Smooth muscle cell (in vitro differentiated cells): Measurements from ENCODE around the gene RPL28. TPM values are rescaled to one million over a fixed set of nuclear protein-coding genes. Genes with fewer than 3 reads are reported as not detected.

Experiments used
- DNase-seq: peaks from one replicate; lab custom pipeline; 2025; ENCODE audit not compliant: unreplicated experiment; lab: John Stamatoyannopoulos, UW
- H2AFZ ChIP-seq: fragments of 200-600 bp; sonication (generic); 2 replicates; pipeline ENCODE4 v1.6.0; 2016; ENCODE audit warnings: antibody characterized with exemption, low read depth, mild to moderate bottlenecking
- H3F3A ChIP-seq: fragments of 200-600 bp; sonication (generic); 2 replicates; pipeline ENCODE4 v1.6.0; 2017; ENCODE audit warnings: antibody characterized with exemption, low read depth
- H3K27ac ChIP-seq: fragments of 200-600 bp; sonication (generic); 2 replicates; pipeline ENCODE4 v1.5.1; 2016; ENCODE audit warnings: low read depth, mild to moderate bottlenecking
- H3K27me3 ChIP-seq: fragments of 200-600 bp; sonication (generic); 2 replicates; pipeline ENCODE4 v1.6.1; 2016; ENCODE audit warnings: low read depth, mild to moderate bottlenecking
- H3K36me3 ChIP-seq: fragments of 200-600 bp; sonication (generic); 2 replicates; pipeline ENCODE4 v1.5.1; 2016; ENCODE audit warnings: low read depth
- H3K4me1 ChIP-seq: fragments of 200-600 bp; sonication (generic); 2 replicates; pipeline ENCODE4 v1.5.1; 2016; ENCODE audit warnings: low read depth
- H3K4me2 ChIP-seq: fragments of 200-600 bp; sonication (generic); 2 replicates; pipeline ENCODE4 v1.6.0; 2016; ENCODE audit warnings: mild to moderate bottlenecking
- H3K4me3 ChIP-seq: fragments of 200-600 bp; sonication (generic); 2 replicates; pipeline ENCODE4 v1.5.1; 2016; ENCODE audit warnings: mild to moderate bottlenecking
- H3K79me2 ChIP-seq: fragments of 200-600 bp; sonication (generic); 2 replicates; pipeline ENCODE4 v1.6.0; 2016; ENCODE audit warnings: low read depth, mild to moderate bottlenecking
- H3K9ac ChIP-seq: fragments of 200-600 bp; sonication (generic); 2 replicates; pipeline ENCODE4 v1.6.0; 2016; ENCODE audit warnings: low read depth
- H3K9me3 ChIP-seq: fragments of 200-600 bp; sonication (generic); replicated peaks from 2 replicates; pipeline ENCODE4 v1.5.1; 2016; ENCODE audit warnings: low read depth
- H4K20me1 ChIP-seq: fragments of 200-600 bp; sonication (generic); 2 replicates; pipeline ENCODE4 v1.6.0; 2016; ENCODE audit warnings: low read depth
- CTCF ChIP-seq: fragments of 200-600 bp; sonication (generic); IDR thresholded peaks from 2 replicates; pipeline ENCODE4 v1.5.1; 2017; ENCODE audit warnings: borderline replicate concordance, mild to moderate bottlenecking, antibody characterized with exemption; ENCODE audit not compliant: insufficient read depth, poor library complexity, severe bottlenecking
- WGBS: methylation state at CpG from one replicate; pipeline ENCODE4 v1.1.7; 2016; ENCODE audit warnings: low lambda C conversion rate; 5-methylcytosine and 5-hydroxymethylcytosine counted together
- polyA plus RNA-seq: library from polyadenylated mRNA; unstranded; fragments of >200 nt; fragmentation: Nextera tagmentation; extraction: Ambion mirVana; gene quantifications from 2 replicates; pipeline ENCODE4 v1.2.1, GENCODE V29; 2016
- total RNA-seq: library from RNA; depleted of rRNA; stranded (reverse); fragments of >200 nt; gene quantifications from 2 replicates; pipeline ENCODE4 v1.2.3, GENCODE V29; 2014

The RPL28 gene
- total and polyA plus RNA-seq, 2 experiments from 2014 or later: 515 to 1,108 TPM

GRCh38 chr19:55423225-55424005 is 37.7 kb downstream of the RPL28 start:
- no peak for TF ChIP-seq CTCF
- Histone ChIP-seq H4K20me1 (no peaks in the 10 kb centered on the region), H3K9me3 (no peaks in the 10 kb centered on the region), H3F3A (no peaks in the 10 kb centered on the region), H3K79me2 (no peaks in the 10 kb centered on the region), H3K4me1 (no peaks in the 10 kb centered on the region), H3K27ac (no peak overlapping the region), H3K4me3 (no peak overlapping the region), H3K9ac (no peak overlapping the region), H3K36me3 (no peaks in the 10 kb centered on the region), H2AFZ (no peak overlapping the region), H3K27me3 (no peaks in the 10 kb centered on the region), H3K4me2 (no peak overlapping the region)
- 70% methylated on average over 13 of the region's 13 CpGs for WGBS
- no peak for DNase-seq

- Histone ChIP-seq H3K4me2 (no peak overlapping the region), H3K4me1 (no peaks in the 10 kb centered on the region), H2AFZ (no peak overlapping the region), H4K20me1 (no peaks in the 10 kb centered on the region), H3K36me3 (no peaks in the 10 kb centered on the region), H3K9me3 (no peaks in the 10 kb centered on the region), H3K4me3 (no peak overlapping the region), H3K79me2 (no peaks in the 10 kb centered on the region), H3K27me3 (no peaks in the 10 kb centered on the region), H3K9ac (no peak overlapping the region), H3K27ac (no peak overlapping the region), H3F3A (no peaks in the 10 kb centered on the region)
- no peak for DNase-seq
- 86% methylated on average over 3 of the region's 3 CpGs for WGBS
- no peak for TF ChIP-seq CTCF
Measured at GRCh38 chr19:55424518-55424917, 38.8 kb downstream of the RPL28 start.

- no peak overlapping the region for H3K4me3 ChIP-seq
- TF ChIP-seq CTCF: no peak
- H3K27ac ChIP-seq: no peak overlapping the region
- H3K9me3 ChIP-seq: no peaks in the 10 kb centered on the region
- no peak for DNase-seq
- no peaks in the 10 kb centered on the region for H4K20me1 ChIP-seq
- no peaks in the 10 kb centered on the region for H3K36me3 ChIP-seq
- no peak overlapping the region for H3K9ac ChIP-seq
- no peaks in the 10 kb centered on the region for H3K4me1 ChIP-seq
- 79% methylated on average over 2 of the region's 2 CpGs for WGBS
- no peak overlapping the region for H3K4me2 ChIP-seq
- no peak overlapping the region for H2AFZ ChIP-seq
- no peaks in the 10 kb centered on the region for H3K27me3 ChIP-seq
- no peaks in the 10 kb centered on the region for H3K79me2 ChIP-seq
- H3F3A ChIP-seq: no peaks in the 10 kb centered on the region
Measured at GRCh38 chr19:55426042-55426441, 40.3 kb downstream of the RPL28 start.

GRCh38 chr19:55431183-55431582 is 45.5 kb downstream of the RPL28 start:
- H3K4me3 ChIP-seq: no peak overlapping the region
- WGBS: 90% methylated on average over 1 of the region's 1 CpG
- no peaks in the 10 kb centered on the region for H3K27me3 ChIP-seq
- no peaks in the 10 kb centered on the region for H3K36me3 ChIP-seq
- H3K27ac ChIP-seq: no peak overlapping the region
- TF ChIP-seq CTCF: no peak
- no peaks in the 10 kb centered on the region for H3K4me1 ChIP-seq
- no peaks in the 10 kb centered on the region for H3K79me2 ChIP-seq
- H3K4me2 ChIP-seq: no peak overlapping the region
- no peak overlapping the region for H3K9ac ChIP-seq
- no peak for DNase-seq
- no peaks in the 10 kb centered on the region for H3K9me3 ChIP-seq
- no peaks in the 10 kb centered on the region for H4K20me1 ChIP-seq
- no peak overlapping the region for H2AFZ ChIP-seq
- no peaks in the 10 kb centered on the region for H3F3A ChIP-seq
